Psoas muscle (tissue), 8 donors: ENCODE measurements around the gene BABAM1. TPM values are rescaled to one million over a fixed set of nuclear protein-coding genes. Genes with fewer than 3 reads are reported as not detected.

Experiments used
- ATAC-seq, 4 donors: fragments of 200-7000 bp; cut with Tn5 transposase; one replicate each; pipeline ENCODE4 v1.9.1; 2020; ENCODE audit warnings: moderate library complexity in 3 of 4, mild to moderate bottlenecking in 2 of 4
- DNase-seq, 2 donors: peaks; one replicate each; pipeline ENCODE4 v3.0.0-alpha.2; 2020
- H3K27ac ChIP-seq: fragments of 200-600 bp; one replicate; pipeline ENCODE4 v1.8.0; 2022
- H3K27me3 ChIP-seq, 3 donors: fragments of 200-600 bp in 1 of 3; one replicate each; pipeline versions ENCODE4 v1.6.1 to v1.8.0; 2013 to 2022; ENCODE audit warnings: low read length in 2 of 3, mild to moderate bottlenecking in 2 of 3, moderate library complexity in 1 of 3; ENCODE audit not compliant: insufficient read depth in 3 of 3
- H3K36me3 ChIP-seq, 2 donors: fragments of 200-600 bp in 1 of 2; one replicate each; pipeline versions ENCODE4 v1.6.1 to v1.8.0; 2013 to 2022; ENCODE audit warnings: low read depth in 1 of 2, mild to moderate bottlenecking in 1 of 2, moderate library complexity in 1 of 2; ENCODE audit not compliant: insufficient read depth in 1 of 2
- H3K4me1 ChIP-seq: fragments of 200-600 bp; one replicate; pipeline ENCODE4 v1.8.0; 2022
- H3K4me3 ChIP-seq: fragments of 200-600 bp; one replicate; pipeline ENCODE4 v1.8.0; 2022; ENCODE audit warnings: mild to moderate bottlenecking
- H3K9me3 ChIP-seq: fragments of 200-600 bp; one replicate; pipeline ENCODE4 v1.8.0; 2022
- WGBS, 3 donors: extraction: QIAGEN DNeasy Blood & Tissue Kit; methylation state at CpG; one replicate each; pipeline versions ENCODE4 v1.1.6 to v1.1.7; 2013; 5-methylcytosine and 5-hydroxymethylcytosine counted together
- intact Hi-C, 2 donors: fragments of 100-400 bp; cut with DNase I; formaldehyde crosslinking; loops; one replicate each; pipeline versions ENCODE4 v1.11.0 to v1.14.2; 2022
- polyA plus RNA-seq, 3 donors: library from polyadenylated mRNA; stranded (reverse); fragments of 200-250 nt; gene quantifications; one replicate each; pipeline ENCODE4 v1.2.3, GENCODE V29; 2013
- total RNA-seq, 4 donors: library from RNA; stranded (reverse); fragmentation: NEBNext Ultra II Directional in 2 of 4; extraction: Animal tissue kit (Norgen Biotek cat#: 25700) in 2 of 4; gene quantifications; one replicate each; pipeline versions ENCODE4 v1.2.1 to v1.2.4, GENCODE V29; 2021 to 2023
- TF ChIP-seq, protein P1 (sequence below): fragments of 200-600 bp; IDR thresholded peaks from one replicate; pipeline ENCODE4 v1.8.0; 2022; ENCODE audit warnings: antibody characterized with exemption
- donor health status: healthy with polysubstance abuse.
- donor health status: DM: no; HTN: no; CAD: no; lungs with moderate emphysema.
- donor health status: Bipolar disorder and iron deficiency.
- donor health status: healthy.
- donor health status: DM: yes; HTN: yes; CAD: no.
- donor health status: DM: no; HTN: no; CAD: no.
- donor health status: DM: no; HTN: no; CAD: no.
- donor health status: DM: yes; HTN: yes; CAD: no.

BABAM1 gene
- total and polyA plus RNA-seq, 7 donors: 70.0 to 145 (median 90.7) TPM

DNA sequence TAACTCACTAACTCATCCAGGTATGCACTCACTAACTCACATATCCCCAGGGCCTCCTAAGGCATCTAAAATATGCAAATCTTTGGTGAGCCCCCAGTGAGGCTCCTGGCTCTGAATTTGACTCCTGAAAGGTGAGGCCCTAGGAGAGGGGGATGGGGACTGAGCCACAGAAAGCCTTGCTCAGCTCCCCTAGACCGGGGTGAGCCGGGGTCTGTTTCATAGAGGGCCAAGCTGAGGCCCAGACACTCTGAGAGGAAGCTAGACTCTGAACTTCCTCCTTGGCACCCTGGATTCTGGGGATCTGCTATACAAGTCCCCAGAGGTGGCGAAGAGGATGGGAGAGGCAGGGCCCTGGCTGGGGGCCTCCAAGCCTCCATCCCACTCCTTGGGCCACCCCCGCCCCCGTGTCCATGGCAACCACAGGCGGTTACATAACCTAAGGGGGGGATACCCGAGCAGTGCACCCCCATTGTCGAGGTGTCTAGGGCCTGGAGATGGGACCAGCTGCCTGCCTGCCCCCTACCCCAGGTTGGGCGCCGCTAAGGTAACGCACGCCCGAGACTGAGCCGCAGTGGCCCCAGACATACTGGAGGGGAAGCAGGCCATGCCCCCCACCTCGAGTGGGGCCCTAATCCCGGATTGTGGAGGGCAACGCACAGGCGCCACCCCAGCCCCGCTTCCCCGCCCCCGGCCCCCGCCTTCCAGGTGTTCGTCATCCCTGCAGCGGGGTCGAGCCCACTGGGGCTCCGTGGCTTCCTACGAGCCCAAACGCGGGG lies 35.3 kb downstream of the BABAM1 start:
- DNase-seq: peak in 1 of 2 donors; percentile 71
- TF ChIP-seq, protein P1, sequence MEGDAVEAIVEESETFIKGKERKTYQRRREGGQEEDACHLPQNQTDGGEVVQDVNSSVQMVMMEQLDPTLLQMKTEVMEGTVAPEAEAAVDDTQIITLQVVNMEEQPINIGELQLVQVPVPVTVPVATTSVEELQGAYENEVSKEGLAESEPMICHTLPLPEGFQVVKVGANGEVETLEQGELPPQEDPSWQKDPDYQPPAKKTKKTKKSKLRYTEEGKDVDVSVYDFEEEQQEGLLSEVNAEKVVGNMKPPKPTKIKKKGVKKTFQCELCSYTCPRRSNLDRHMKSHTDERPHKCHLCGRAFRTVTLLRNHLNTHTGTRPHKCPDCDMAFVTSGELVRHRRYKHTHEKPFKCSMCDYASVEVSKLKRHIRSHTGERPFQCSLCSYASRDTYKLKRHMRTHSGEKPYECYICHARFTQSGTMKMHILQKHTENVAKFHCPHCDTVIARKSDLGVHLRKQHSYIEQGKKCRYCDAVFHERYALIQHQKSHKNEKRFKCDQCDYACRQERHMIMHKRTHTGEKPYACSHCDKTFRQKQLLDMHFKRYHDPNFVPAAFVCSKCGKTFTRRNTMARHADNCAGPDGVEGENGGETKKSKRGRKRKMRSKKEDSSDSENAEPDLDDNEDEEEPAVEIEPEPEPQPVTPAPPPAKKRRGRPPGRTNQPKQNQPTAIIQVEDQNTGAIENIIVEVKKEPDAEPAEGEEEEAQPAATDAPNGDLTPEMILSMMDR: no peak
- Histone ChIP-seq H3K9me3 (peaks cover 5% of the 10 kb centered on the region), H3K36me3 (peaks cover 0 to 13% of the 10 kb centered on the region in 2 donors), H3K27me3 (no peaks in the 10 kb centered on the region), H3K4me3 (peak overlapping the region; percentile 93), H3K4me1 (peaks cover 32% of the 10 kb centered on the region), H3K27ac (peak overlapping the region; percentile 86)
- intact Hi-C loops: no loop called here
- 5 to 9% (median 8%) methylated on average over 16 to 29 of the region's 29 CpGs for WGBS, 3 donors
- ATAC-seq: peak in 2 of 4 donors; percentile 0

DNA sequence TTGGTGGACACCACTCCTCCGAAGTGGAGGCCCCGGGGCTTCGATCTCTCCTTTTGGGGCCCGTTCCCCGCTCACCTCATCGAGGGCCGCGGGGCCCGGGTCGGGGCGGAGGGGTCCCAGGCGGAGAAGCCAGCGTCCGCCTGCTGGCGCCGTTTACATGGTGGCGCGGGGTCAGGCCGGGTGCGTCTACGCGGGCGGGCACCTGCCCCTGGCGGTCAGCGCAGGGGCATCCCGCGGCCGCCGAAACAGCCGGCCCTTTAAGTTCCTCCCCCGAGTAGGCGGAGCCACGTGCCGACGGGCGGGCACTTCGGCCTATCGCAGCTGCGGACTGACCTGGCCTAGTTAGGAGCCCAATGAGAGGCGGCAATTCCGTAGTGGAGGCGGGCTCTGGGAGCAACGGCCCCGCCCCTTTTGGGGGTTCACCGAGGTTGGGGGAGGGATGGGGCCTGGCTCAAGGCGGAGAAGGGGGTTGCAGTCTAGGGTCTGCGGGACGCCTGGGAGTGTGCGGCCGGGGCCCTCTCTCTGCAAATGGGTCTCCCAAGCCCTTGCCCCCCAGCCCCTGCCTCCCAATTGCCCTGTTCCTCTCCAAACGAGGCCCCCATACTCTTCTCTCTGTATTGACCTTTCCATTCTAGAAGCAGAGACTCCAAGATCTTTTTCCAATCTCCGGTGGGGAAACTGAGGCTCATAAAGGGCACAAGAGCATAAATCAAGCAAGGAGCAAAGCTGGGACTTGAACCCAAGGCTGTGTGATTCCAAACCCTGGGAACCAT lies 36.1 kb downstream of the BABAM1 start, which contains the start of gene ABHD8:
ABHD8 (minus strand) TSS at position 259 of the 773 bp plus-strand sequence. CDS start 1,809 bp downstream, outside the sequence.
- peaks cover 32% of the 10 kb centered on the region for H3K4me1 ChIP-seq
- no peaks in the 10 kb centered on the region for H3K27me3 ChIP-seq
- 1 to 2% (median 1%) methylated on average over 49 to 52 of the region's 52 CpGs for WGBS, 3 donors
- intact Hi-C loops: no loop called here
- peak within 1 kb of the TSS; percentile 93 for H3K4me3 ChIP-seq
- TF ChIP-seq, protein P1: peak; percentile 60
- H3K36me3 ChIP-seq: peaks cover 0 to 8% of the 10 kb centered on the region in 2 donors
- peak within 1 kb of the TSS; percentile 86 for H3K27ac ChIP-seq
- H3K9me3 ChIP-seq: peaks cover 1% of the 10 kb centered on the region
- peak; percentile 97 to 99 for DNase-seq
- peak; percentile 84 to 88 (median 84) for ATAC-seq

DNA sequence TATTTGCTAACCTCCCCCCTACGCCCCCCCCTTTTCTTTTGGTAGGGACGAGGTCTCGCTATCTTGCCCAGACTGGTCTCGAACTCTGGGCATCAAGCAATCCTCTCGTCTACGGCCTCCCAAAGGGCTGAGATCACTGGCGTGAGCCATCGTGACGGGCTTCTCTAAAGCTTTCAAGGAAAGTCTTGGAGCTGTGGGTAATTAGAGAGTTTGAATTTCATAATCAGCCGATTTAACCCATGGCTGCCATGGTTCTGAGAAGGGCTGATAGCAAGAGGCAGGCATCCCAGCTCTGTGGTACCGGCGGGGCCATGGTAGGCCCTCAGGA lies 36.7 kb downstream of the BABAM1 start:
- H3K4me3 ChIP-seq: peak overlapping the region; percentile 93
- H3K4me1 ChIP-seq: peaks cover 32% of the 10 kb centered on the region
- no peaks in the 10 kb centered on the region for H3K9me3 ChIP-seq
- peak overlapping the region; percentile 86 for H3K27ac ChIP-seq
- no peaks in the 10 kb centered on the region for H3K27me3 ChIP-seq
- peak in 1 of 4 donors; percentile 5 for ATAC-seq
- 33 to 48% (median 48%) methylated on average over 12 of the region's 12 CpGs for WGBS, 3 donors
- intact Hi-C loops: no loop called here
- H3K36me3 ChIP-seq: peaks cover 0 to 7% of the 10 kb centered on the region in 2 donors
- DNase-seq: no peak
- TF ChIP-seq, protein P1: no peak

- peaks cover 32% of the 10 kb centered on the region for H3K4me1 ChIP-seq
- peaks cover 0 to 7% of the 10 kb centered on the region in 2 donors for H3K36me3 ChIP-seq
- no peak for DNase-seq
- no peak overlapping the region for H3K4me3 ChIP-seq
- TF ChIP-seq, protein P1: no peak
- no peaks in the 10 kb centered on the region for H3K27me3 ChIP-seq
- intact Hi-C loops: no loop called here
- H3K27ac ChIP-seq: peak overlapping the region; percentile 88
- 48 to 55% (median 52%) methylated on average over 12 of the region's 12 CpGs for WGBS, 3 donors
- no peaks in the 10 kb centered on the region for H3K9me3 ChIP-seq
- no peak for ATAC-seq
These were observed 37.4 kb downstream of the BABAM1 start for GRCh38 chr19:17304386-17305215.
